ENCODE results near the gene GALNT9. TPM values are rescaled to one million over a fixed set of nuclear protein-coding genes. Genes with fewer than 3 reads are reported as not detected.
"Not testable (repeated sequence)": the region's sequence is repeated elsewhere in the genome, so short reads cannot be mapped to it uniquely, and the experiment has no call there.

The GALNT9 gene
- total and polyA plus RNA-seq, 7 donors: 0.28 to 5.0 (median 2.8) TPM; not detected in 2

DNA sequence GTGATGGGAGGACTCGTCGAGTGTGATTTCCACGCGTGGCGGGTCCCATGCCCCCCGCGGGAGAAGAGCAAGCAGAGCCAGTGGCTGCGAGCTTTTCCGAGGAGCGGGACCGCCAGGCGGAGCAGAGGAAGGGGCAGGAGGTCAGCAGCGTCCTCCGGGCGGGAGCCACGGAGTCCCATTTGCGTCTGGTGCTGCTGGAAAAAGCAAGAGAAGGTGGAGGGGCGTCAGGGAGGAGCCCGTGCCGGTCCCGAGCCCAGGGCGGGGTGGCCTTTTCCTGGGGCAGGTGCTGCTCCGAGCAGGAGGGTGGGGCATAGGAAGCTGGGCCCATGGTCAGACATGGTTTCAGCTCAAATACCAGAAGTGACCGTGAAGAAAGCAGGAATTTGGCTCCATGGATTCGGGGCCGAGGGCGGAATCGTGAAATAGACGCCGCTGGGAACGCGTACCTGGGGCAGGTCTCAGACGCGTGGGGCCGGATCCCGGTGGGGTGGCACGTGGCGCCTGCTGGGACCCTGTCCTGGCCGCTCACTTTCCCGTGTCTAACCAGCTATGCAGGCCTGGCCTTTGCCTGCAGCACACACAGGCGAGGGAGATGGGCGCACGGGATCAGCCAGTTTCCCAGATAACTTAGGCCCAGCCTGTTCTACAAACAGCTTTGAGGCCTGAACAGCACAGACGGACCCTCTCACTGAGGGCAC, 60.0 kb downstream of the GALNT9 start:
- Histone ChIP-seq H3K4me3 (no peak overlapping the region), H3K4me1 (peaks cover 0 to 15% (median 15%) of the 10 kb centered on the region in 4 donors), H3K27me3 (peaks cover 0 to 18% (median 5%) of the 10 kb centered on the region in 3 donors), H3K27ac (no peak overlapping the region), H3K36me3 (no peaks in the 10 kb centered on the region), H3K9me3 (no peaks in the 10 kb centered on the region)
- DNase-seq: no peak
- TF ChIP-seq, protein P1, sequence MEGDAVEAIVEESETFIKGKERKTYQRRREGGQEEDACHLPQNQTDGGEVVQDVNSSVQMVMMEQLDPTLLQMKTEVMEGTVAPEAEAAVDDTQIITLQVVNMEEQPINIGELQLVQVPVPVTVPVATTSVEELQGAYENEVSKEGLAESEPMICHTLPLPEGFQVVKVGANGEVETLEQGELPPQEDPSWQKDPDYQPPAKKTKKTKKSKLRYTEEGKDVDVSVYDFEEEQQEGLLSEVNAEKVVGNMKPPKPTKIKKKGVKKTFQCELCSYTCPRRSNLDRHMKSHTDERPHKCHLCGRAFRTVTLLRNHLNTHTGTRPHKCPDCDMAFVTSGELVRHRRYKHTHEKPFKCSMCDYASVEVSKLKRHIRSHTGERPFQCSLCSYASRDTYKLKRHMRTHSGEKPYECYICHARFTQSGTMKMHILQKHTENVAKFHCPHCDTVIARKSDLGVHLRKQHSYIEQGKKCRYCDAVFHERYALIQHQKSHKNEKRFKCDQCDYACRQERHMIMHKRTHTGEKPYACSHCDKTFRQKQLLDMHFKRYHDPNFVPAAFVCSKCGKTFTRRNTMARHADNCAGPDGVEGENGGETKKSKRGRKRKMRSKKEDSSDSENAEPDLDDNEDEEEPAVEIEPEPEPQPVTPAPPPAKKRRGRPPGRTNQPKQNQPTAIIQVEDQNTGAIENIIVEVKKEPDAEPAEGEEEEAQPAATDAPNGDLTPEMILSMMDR (IDR thresholded peaks at IDR 0.05): no peak
- TF ChIP-seq POLR2AphosphoS5 (IDR thresholded peaks at IDR 0.05): no peak
- no peak for TF ChIP-seq POLR2A (IDR thresholded peaks at IDR 0.05)
- no peak for TF ChIP-seq EP300 (IDR thresholded peaks at IDR 0.05)
- intact Hi-C loops (cut with DNase I): no loop called here
- WGBS, 2 donors: 77 to 84% methylated on average over 44 of the region's 44 CpGs

DNA sequence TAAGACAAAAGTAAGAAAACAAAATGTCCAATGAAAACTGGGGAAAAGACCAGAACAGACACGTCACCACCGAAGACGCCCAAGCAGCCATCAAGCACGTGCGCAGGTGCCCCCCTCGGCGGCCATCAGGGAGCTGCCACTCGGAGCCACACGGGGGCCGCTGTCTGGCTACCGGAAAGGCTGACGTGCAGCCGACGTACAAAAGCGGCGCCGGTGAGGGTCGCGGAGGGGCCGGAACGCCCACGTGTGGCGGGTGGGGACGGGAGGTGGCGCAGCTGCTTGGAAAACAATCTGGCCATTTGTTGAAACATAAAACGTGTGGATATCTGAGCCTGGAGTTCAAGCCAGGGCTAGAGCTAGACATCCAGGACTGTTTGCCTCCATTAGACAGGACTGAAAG, 60.7 kb downstream of the GALNT9 start:
- 75 to 76% methylated on average over 26 of the region's 26 CpGs for WGBS, 2 donors
- no peak for TF ChIP-seq POLR2AphosphoS5 (IDR thresholded peaks at IDR 0.05)
- no peak for TF ChIP-seq POLR2A (IDR thresholded peaks at IDR 0.05)
- TF ChIP-seq, protein P1 (IDR thresholded peaks at IDR 0.05): no peak

DNA sequence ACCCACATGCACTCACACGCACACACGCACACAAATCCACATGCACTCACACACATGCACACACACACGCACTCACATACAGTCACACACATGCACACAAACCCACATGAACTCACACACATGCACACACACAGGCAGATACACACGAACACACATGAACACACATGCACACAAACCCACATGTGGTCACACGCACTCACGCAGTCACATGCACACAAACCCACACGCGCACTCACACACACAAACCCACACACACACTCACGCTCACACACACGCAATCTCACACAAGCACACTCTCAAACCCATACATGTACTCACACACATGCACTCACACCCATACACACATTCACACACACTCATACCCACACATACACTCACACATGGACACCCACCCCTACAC, 61.5 kb downstream of the GALNT9 start:
- no peaks in the 10 kb centered on the region for H3K4me1 ChIP-seq
- no peak overlapping the region for H3K27ac ChIP-seq
- no peaks in the 10 kb centered on the region for H3K36me3 ChIP-seq
- no peak for DNase-seq
- no peak overlapping the region for H3K4me3 ChIP-seq
- WGBS, 2 donors: 92 to 97% methylated on average over 10 of the region's 10 CpGs
- intact Hi-C loops (cut with DNase I): no loop called here
- H3K9me3 ChIP-seq: no peaks in the 10 kb centered on the region
- peaks cover 0 to 22% (median 0%) of the 10 kb centered on the region in 3 donors for H3K27me3 ChIP-seq
- no peak for TF ChIP-seq POLR2AphosphoS5 (IDR thresholded peaks at IDR 0.05)
- TF ChIP-seq EP300 (IDR thresholded peaks at IDR 0.05): no peak
- TF ChIP-seq, protein P1 (IDR thresholded peaks at IDR 0.05): no peak
- TF ChIP-seq POLR2A (IDR thresholded peaks at IDR 0.05): no peak

More for the DNA sequence above, 60.7 kb downstream of the GALNT9 start:
- Histone ChIP-seq H3K9me3 (no peaks in the 10 kb centered on the region), H3K4me3 (no peak overlapping the region), H3K27ac (no peak overlapping the region), H3K4me1 (peaks cover 0 to 8% (median 7%) of the 10 kb centered on the region in 4 donors), H3K27me3 (peaks cover 0 to 22% (median 0%) of the 10 kb centered on the region in 3 donors), H3K36me3 (no peaks in the 10 kb centered on the region)
- intact Hi-C loops (cut with DNase I): no loop called here
- no peak for DNase-seq

DNA sequence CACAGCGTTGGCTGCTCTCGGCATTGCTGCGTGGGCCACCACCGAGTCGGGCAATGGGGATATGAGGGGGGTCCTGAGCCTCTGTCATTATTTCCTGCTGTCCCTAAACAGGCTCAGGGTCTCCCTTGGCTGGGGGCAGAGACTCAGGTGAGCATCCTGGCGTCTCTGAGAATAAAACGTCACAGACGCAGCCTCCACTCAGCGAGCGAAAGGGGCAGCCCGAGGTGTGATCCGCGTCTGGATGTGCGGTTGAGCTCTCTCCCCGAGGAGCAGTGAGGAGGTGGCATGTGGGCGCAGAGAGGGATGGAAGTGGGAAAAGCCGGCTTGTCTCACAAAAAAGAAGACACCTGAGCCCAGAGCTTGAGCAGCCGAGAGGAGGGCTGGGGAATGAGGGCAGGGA, 62.6 kb downstream of the GALNT9 start:
- peaks cover 0 to 22% (median 0%) of the 10 kb centered on the region in 3 donors for H3K27me3 ChIP-seq
- 90 to 92% methylated on average over 18 of the region's 18 CpGs for WGBS, 2 donors
- TF ChIP-seq, protein P1 (IDR thresholded peaks at IDR 0.05): no peak
- H3K27ac ChIP-seq: no peak overlapping the region
- intact Hi-C loops (cut with DNase I): no loop called here
- H3K36me3 ChIP-seq: no peaks in the 10 kb centered on the region
- no peaks in the 10 kb centered on the region for H3K4me1 ChIP-seq
- H3K9me3 ChIP-seq: no peaks in the 10 kb centered on the region
- DNase-seq: no peak
- H3K4me3 ChIP-seq: no peak overlapping the region

DNA sequence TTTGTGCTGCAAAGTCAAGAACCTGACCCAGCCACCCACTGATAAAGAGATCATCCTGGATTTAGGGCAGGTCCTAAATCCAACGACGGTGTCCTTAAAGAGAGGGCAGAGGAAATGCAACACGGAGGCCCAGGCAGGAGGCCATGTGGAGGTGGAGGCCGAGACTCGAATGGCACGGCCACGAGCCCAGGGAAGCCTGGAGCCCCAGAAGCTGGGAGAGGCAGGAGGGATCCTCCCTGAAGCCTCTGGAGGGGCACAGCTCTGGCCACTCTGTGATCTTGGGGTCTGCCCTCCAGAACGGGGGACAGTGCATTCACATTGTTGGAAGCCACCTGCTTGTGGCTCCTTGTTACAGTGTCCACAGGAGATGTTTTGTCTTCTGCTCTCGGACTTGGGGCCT, 63.0 kb downstream of the GALNT9 start:
- no peaks in the 10 kb centered on the region for H3K4me1 ChIP-seq
- intact Hi-C loops (cut with DNase I): no loop called here
- H3K9me3 ChIP-seq: no peaks in the 10 kb centered on the region
- no peaks in the 10 kb centered on the region for H3K36me3 ChIP-seq
- TF ChIP-seq EP300 (IDR thresholded peaks at IDR 0.05) (no peak), POLR2A (IDR thresholded peaks at IDR 0.05) (no peak), POLR2AphosphoS5 (IDR thresholded peaks at IDR 0.05) (no peak)
- 90 to 93% methylated on average over 9 of the region's 9 CpGs for WGBS, 2 donors
- H3K4me3 ChIP-seq: no peak overlapping the region
- peaks cover 0 to 22% (median 0%) of the 10 kb centered on the region in 3 donors for H3K27me3 ChIP-seq
- no peak for DNase-seq
- no peak overlapping the region for H3K27ac ChIP-seq

DNA sequence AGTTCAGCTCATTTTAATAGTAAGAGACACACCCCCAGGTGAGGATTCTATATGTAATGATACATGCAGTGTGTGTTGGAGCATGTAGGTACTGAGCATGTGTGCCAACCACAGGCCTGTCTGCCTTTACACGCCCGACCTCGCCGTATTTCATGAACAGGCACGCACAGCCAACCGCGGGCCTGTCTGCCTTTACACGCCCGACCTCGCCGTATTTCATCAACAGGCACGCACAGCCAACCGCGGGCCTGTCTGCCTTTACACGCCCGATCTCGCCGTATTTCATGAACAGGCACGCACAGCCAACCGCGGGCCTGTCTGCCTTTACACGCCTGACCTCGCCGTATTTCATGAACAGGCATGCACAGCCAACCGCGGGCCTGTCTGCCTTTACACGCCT, 63.6 kb downstream of the GALNT9 start:
- intact Hi-C loops (cut with DNase I); DNase-seq; H3K4me1 ChIP-seq; H3K4me3 ChIP-seq; H3K9me3 ChIP-seq; H3K27ac ChIP-seq; H3K36me3 ChIP-seq: not testable (repeated sequence)
- H3K27me3 ChIP-seq: peaks cover 0 to 22% (median 0%) of the 10 kb centered on the region in 3 donors
- 93 to 96% methylated on average over 27 of the region's 27 CpGs for WGBS, 2 donors

Data from sigmoid colon (tissue), 7 donors.